ENCODE data around the gene COL11A1.

COL11A1 gene

DNA sequence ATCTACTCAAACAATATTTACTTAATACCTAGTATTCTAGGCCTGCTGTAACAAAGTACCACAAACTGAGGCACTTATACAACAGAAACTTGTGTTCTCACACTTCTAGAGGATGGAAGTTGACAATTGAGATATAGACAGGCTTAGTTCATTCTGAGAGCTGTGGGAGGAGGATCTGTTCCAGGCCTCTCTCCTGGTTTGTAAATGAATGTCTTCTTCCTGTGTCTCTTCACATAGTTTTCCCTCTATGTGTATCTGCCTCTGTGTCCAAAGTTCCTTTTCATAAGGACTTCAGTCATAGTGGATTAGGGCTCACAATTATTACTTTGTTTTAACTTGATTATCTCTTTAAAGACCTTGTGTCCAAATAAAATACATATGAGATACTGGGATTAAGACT, 251.1 kb downstream of the COL11A1 start:
- H3K27ac ChIP-seq (ENCODE audit: insufficient read depth, low read length, poor library complexity, severe bottlenecking), result no peak overlapping the region
- DNase-seq, result no peak
- no peaks in the 10 kb centered on the region for H3K36me3 ChIP-seq (ENCODE audit: control insufficient read depth, insufficient read depth, low read length)
- H3K27me3 ChIP-seq (replicated peaks; ENCODE audit: control insufficient read depth, insufficient read depth, low read length, poor library complexity, severe bottlenecking), result no peaks in the 10 kb centered on the region
- H3K4me1 ChIP-seq (ENCODE audit: control insufficient read depth, insufficient read depth, low read length, poor library complexity, severe bottlenecking), result no peaks in the 10 kb centered on the region
- H3K9me3 ChIP-seq (ENCODE audit: control insufficient read depth, low read length), result no peaks in the 10 kb centered on the region
- H3K4me3 ChIP-seq (ENCODE audit: insufficient read depth, low read depth, low read length, poor library complexity, severe bottlenecking), result no peak overlapping the region

DNA sequence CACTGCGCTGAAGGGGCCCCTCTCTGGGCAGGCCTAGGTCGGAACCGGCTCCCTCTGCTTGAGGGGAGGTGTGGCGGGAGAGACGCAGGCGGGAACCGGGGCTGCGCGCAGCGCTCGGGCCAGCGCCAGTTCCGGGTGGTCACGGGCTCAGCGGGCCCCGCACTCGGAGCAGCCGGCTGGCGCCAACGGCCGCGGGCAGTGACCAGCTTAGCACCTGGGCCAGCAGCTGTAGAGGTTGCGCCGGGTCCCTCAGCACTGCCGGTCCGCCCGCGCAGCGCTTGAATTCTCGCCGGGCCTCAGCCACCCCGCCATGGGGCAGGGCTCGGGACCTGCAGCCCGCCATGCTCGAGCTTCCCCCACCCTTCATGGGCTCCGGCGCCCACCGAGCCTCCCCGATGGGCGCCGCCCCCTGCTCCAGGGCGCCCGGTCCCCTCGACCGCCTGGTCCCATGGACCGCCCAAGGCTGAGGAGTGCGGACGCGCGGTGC, 254.6 kb downstream of the COL11A1 start:
- H3K4me1 ChIP-seq (ENCODE audit: control insufficient read depth, insufficient read depth, low read length, poor library complexity, severe bottlenecking), result no peaks in the 10 kb centered on the region
- DNase-seq, result no peak
- no peaks in the 10 kb centered on the region for H3K36me3 ChIP-seq (ENCODE audit: control insufficient read depth, insufficient read depth, low read length)
- H3K27ac ChIP-seq (ENCODE audit: insufficient read depth, low read length, poor library complexity, severe bottlenecking), result no peak overlapping the region
- H3K9me3 ChIP-seq (ENCODE audit: control insufficient read depth, low read length), result no peaks in the 10 kb centered on the region
- no peaks in the 10 kb centered on the region for H3K27me3 ChIP-seq (replicated peaks; ENCODE audit: control insufficient read depth, insufficient read depth, low read length, poor library complexity, severe bottlenecking)
- H3K4me3 ChIP-seq (ENCODE audit: insufficient read depth, low read depth, low read length, poor library complexity, severe bottlenecking), result no peak overlapping the region

DNA sequence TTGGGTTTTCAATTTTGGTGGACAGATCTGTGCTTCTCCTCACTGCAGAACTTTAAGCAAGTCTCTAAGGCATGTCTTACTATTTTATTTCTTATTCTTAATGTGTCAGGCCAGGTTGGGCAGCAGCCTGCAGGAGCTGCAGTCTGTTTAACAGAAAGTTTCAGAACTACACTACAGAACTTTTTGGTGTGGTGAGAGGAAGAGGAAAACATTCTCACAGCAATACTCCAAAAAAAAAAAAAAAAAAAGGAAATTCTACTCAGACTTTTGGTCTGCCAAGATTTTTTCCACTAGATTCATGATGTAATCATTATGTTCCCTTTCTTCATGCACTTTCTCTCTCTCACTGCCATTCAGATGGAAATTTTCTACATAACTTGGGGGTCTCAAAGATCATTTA, 255.2 kb downstream of the COL11A1 start:
- no peaks in the 10 kb centered on the region for H3K36me3 ChIP-seq (ENCODE audit: control insufficient read depth, insufficient read depth, low read length)
- no peaks in the 10 kb centered on the region for H3K27me3 ChIP-seq (replicated peaks; ENCODE audit: control insufficient read depth, insufficient read depth, low read length, poor library complexity, severe bottlenecking)
- no peaks in the 10 kb centered on the region for H3K9me3 ChIP-seq (ENCODE audit: control insufficient read depth, low read length)
- no peak overlapping the region for H3K27ac ChIP-seq (ENCODE audit: insufficient read depth, low read length, poor library complexity, severe bottlenecking)
- no peaks in the 10 kb centered on the region for H3K4me1 ChIP-seq (ENCODE audit: control insufficient read depth, insufficient read depth, low read length, poor library complexity, severe bottlenecking)
- no peak for DNase-seq
- no peak overlapping the region for H3K4me3 ChIP-seq (ENCODE audit: insufficient read depth, low read depth, low read length, poor library complexity, severe bottlenecking)

DNA sequence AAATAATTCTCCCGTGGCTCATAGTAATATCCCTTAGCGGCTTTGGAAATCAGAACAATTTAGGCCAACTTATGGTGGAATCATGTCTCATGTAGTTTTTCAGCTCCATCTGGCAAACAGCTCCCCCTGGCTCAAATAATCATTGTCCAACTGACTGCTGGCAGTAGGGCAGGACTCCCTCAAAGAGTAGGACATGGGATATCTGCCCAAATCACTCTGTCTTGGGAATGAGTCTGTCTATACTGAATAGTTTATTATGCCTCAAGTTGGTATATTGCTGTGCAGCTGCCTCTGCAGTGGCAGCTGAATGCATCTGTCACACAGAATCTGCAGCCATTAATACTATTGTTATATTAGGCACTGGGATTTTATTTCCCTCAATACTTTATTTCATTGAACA, 255.7 kb downstream of the COL11A1 start:
- H3K27ac ChIP-seq (ENCODE audit: insufficient read depth, low read length, poor library complexity, severe bottlenecking), result no peak overlapping the region
- H3K4me1 ChIP-seq (ENCODE audit: control insufficient read depth, insufficient read depth, low read length, poor library complexity, severe bottlenecking), result no peaks in the 10 kb centered on the region
- no peak overlapping the region for H3K4me3 ChIP-seq (ENCODE audit: insufficient read depth, low read depth, low read length, poor library complexity, severe bottlenecking)
- no peaks in the 10 kb centered on the region for H3K9me3 ChIP-seq (ENCODE audit: control insufficient read depth, low read length)
- H3K36me3 ChIP-seq (ENCODE audit: control insufficient read depth, insufficient read depth, low read length), result no peaks in the 10 kb centered on the region
- DNase-seq, result no peak
- no peaks in the 10 kb centered on the region for H3K27me3 ChIP-seq (replicated peaks; ENCODE audit: control insufficient read depth, insufficient read depth, low read length, poor library complexity, severe bottlenecking)

DNA sequence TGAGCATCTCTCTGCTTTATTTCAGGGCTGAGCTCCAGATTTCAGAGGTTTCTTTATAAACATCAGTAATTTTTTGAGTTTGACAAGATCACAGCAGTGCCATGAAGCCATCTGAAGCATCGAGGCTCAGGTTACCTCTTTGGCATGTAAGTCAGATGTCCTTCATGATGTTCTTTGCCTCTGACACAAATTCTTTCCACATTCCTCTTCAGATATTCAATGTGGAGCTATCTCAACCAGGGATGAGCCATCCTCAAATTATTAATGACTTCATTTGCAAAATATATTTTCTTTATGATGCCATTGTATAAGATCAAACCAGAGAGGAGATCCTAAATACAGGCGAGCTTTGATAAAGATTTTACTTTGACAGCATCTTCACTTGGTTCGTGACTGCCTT, 256.7 kb downstream of the COL11A1 start:
- Histone ChIP-seq H3K36me3 (ENCODE audit: control insufficient read depth, insufficient read depth, low read length) (no peaks in the 10 kb centered on the region), H3K9me3 (ENCODE audit: control insufficient read depth, low read length) (no peaks in the 10 kb centered on the region), H3K4me3 (ENCODE audit: insufficient read depth, low read depth, low read length, poor library complexity, severe bottlenecking) (no peak overlapping the region), H3K4me1 (ENCODE audit: control insufficient read depth, insufficient read depth, low read length, poor library complexity, severe bottlenecking) (no peaks in the 10 kb centered on the region), H3K27ac (ENCODE audit: insufficient read depth, low read length, poor library complexity, severe bottlenecking) (no peak overlapping the region), H3K27me3 (replicated peaks; ENCODE audit: control insufficient read depth, insufficient read depth, low read length, poor library complexity, severe bottlenecking) (no peaks in the 10 kb centered on the region)
- no peak for DNase-seq

DNA sequence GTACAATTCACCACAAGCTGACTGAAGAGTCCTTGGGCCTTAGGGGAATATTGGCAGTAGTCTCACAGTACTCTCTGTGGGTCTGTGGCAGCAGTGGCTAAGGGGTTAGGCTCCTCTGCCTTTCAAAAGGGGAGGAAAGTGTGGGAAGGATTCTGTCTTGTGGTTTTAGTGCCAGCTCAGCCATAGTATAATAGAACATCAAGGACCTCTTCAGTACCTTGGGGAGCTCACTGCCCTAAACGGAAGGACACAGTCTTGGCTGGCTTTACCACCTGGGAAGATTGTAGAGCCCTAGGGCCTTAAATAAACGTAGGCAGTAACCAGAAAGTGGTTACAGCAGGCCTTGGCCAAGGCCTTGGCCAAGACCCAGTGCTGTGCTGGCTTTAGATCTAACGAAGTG, 265.7 kb downstream of the COL11A1 start:
- H3K27ac ChIP-seq (ENCODE audit: insufficient read depth, low read length, poor library complexity, severe bottlenecking), result no peak overlapping the region
- no peaks in the 10 kb centered on the region for H3K9me3 ChIP-seq (ENCODE audit: control insufficient read depth, low read length)
- H3K27me3 ChIP-seq (replicated peaks; ENCODE audit: control insufficient read depth, insufficient read depth, low read length, poor library complexity, severe bottlenecking), result no peaks in the 10 kb centered on the region
- H3K36me3 ChIP-seq (ENCODE audit: control insufficient read depth, insufficient read depth, low read length), result no peaks in the 10 kb centered on the region
- no peak overlapping the region for H3K4me3 ChIP-seq (ENCODE audit: insufficient read depth, low read depth, low read length, poor library complexity, severe bottlenecking)
- no peak for DNase-seq
- H3K4me1 ChIP-seq (ENCODE audit: control insufficient read depth, insufficient read depth, low read length, poor library complexity, severe bottlenecking), result no peaks in the 10 kb centered on the region

DNA sequence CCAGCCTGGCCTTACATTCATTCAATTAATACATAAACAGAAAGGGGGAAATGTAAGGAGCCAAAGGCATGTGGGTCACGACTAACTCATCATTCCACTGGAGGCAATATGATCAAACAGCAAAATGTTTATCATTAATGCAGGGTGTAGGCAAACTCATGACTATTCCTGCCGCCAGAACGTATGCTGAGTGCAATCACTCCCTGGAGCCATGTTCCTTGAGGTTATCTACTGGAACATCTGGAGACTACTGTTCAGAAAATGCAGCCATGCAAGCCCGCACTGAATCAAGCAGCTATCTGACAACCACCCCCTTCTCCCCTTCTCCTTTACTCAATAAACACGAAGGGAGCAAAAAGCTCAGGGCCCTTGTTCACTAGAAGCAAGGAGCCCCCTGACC, 267.6 kb downstream of the COL11A1 start:
- H3K27me3 ChIP-seq (replicated peaks; ENCODE audit: control insufficient read depth, insufficient read depth, low read length, poor library complexity, severe bottlenecking), result no peaks in the 10 kb centered on the region
- no peak for DNase-seq

DNA sequence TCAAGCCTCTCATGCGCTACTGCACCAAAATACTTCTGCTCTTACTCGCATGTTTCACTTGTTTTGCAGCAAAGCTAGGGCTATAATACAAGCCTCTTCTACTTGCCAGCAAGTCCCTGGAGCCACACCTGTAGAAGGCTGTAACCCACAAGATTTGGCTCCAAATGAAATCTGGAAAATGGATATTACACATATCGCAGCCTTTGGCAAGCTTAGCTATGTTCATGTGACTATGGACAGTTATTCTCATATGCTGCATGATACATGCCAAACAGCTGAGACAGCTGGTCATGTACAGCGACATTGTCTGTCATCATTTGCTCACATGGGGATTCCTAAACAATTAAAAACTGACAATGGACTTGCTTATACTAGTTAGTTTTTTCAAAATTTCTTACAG, 270.3 kb downstream of the COL11A1 start:
- DNase-seq, result no peak
- H3K4me3 ChIP-seq (ENCODE audit: insufficient read depth, low read depth, low read length, poor library complexity, severe bottlenecking), result no peak overlapping the region
- no peaks in the 10 kb centered on the region for H3K27me3 ChIP-seq (replicated peaks; ENCODE audit: control insufficient read depth, insufficient read depth, low read length, poor library complexity, severe bottlenecking)
- H3K9me3 ChIP-seq (ENCODE audit: control insufficient read depth, low read length), result no peaks in the 10 kb centered on the region
- H3K36me3 ChIP-seq (ENCODE audit: control insufficient read depth, insufficient read depth, low read length), result no peaks in the 10 kb centered on the region
- H3K27ac ChIP-seq (ENCODE audit: insufficient read depth, low read length, poor library complexity, severe bottlenecking), result no peak overlapping the region
- no peaks in the 10 kb centered on the region for H3K4me1 ChIP-seq (ENCODE audit: control insufficient read depth, insufficient read depth, low read length, poor library complexity, severe bottlenecking)

More for the DNA sequence above, 267.6 kb downstream of the COL11A1 start:
- no peaks in the 10 kb centered on the region for H3K9me3 ChIP-seq (ENCODE audit: control insufficient read depth, low read length)
- H3K4me1 ChIP-seq (ENCODE audit: control insufficient read depth, insufficient read depth, low read length, poor library complexity, severe bottlenecking), result no peaks in the 10 kb centered on the region
- H3K4me3 ChIP-seq (ENCODE audit: insufficient read depth, low read depth, low read length, poor library complexity, severe bottlenecking), result no peak overlapping the region
- no peaks in the 10 kb centered on the region for H3K36me3 ChIP-seq (ENCODE audit: control insufficient read depth, insufficient read depth, low read length)
- H3K27ac ChIP-seq (ENCODE audit: insufficient read depth, low read length, poor library complexity, severe bottlenecking), result no peak overlapping the region

DNA sequence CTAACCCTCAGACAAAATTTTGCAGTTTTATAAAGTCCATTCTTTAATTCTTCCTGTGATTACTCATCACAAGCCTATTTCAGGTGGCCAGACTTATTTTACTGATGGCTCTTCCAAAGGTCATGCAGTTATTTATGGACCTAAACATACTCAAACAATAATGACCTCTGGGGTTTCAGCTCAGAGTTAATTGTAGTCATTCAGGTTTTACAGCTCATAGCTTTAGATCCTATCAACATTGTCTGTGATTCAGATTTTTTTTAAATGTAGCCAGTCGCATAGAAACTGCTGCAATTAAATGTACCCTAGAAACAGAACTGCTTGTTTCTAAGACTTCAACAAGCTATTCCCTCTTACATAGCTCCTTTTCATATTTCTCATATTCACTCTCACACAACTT, 270.8 kb downstream of the COL11A1 start:
- Histone ChIP-seq H3K27ac (ENCODE audit: insufficient read depth, low read length, poor library complexity, severe bottlenecking) (no peak overlapping the region), H3K36me3 (ENCODE audit: control insufficient read depth, insufficient read depth, low read length) (no peaks in the 10 kb centered on the region), H3K4me1 (ENCODE audit: control insufficient read depth, insufficient read depth, low read length, poor library complexity, severe bottlenecking) (no peaks in the 10 kb centered on the region), H3K9me3 (ENCODE audit: control insufficient read depth, low read length) (no peaks in the 10 kb centered on the region), H3K4me3 (ENCODE audit: insufficient read depth, low read depth, low read length, poor library complexity, severe bottlenecking) (no peak overlapping the region), H3K27me3 (replicated peaks; ENCODE audit: control insufficient read depth, insufficient read depth, low read length, poor library complexity, severe bottlenecking) (no peaks in the 10 kb centered on the region)
- no peak for DNase-seq

DNA sequence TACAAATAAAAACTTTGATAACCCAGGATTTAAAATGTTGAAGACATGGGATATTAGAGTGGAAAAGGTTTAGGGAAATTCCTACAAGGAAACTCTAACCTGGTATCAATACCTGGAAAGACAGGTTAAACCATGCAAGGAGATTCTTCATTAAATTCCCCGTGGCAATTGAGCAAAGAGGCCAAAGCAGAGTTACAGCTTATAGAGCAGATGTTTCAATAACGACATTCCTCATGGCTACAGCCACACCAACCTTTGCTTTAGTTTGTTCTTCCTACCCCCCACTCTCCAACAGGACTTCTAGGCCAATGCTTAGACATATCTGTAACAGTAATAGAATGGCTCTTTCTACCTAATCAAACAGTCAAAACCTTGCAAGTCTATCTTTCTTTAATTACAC, 271.3 kb downstream of the COL11A1 start:
- Histone ChIP-seq H3K27ac (ENCODE audit: insufficient read depth, low read length, poor library complexity, severe bottlenecking) (no peak overlapping the region), H3K36me3 (ENCODE audit: control insufficient read depth, insufficient read depth, low read length) (no peaks in the 10 kb centered on the region), H3K4me1 (ENCODE audit: control insufficient read depth, insufficient read depth, low read length, poor library complexity, severe bottlenecking) (no peaks in the 10 kb centered on the region), H3K4me3 (ENCODE audit: insufficient read depth, low read depth, low read length, poor library complexity, severe bottlenecking) (no peak overlapping the region), H3K27me3 (replicated peaks; ENCODE audit: control insufficient read depth, insufficient read depth, low read length, poor library complexity, severe bottlenecking) (no peaks in the 10 kb centered on the region), H3K9me3 (ENCODE audit: control insufficient read depth, low read length) (no peaks in the 10 kb centered on the region)
- DNase-seq, result no peak
